Measurements from ENCODE around the gene KDM5B. TPM values are rescaled to one million over a fixed set of nuclear protein-coding genes. Genes with fewer than 3 reads are reported as not detected.

KDM5B gene
- total and polyA plus RNA-seq, 9 of the 15 experiments (the other 6 are each of a cell fraction or from before 2014, with no cell fraction given): 15.4 to 90.6 (median 57.1) TPM

- TF ChIP-seq STAT6 (CRISPR knock-in tag; IDR thresholded peaks at IDR 0.05): no peak
Measured at GRCh38 chr1:202682477-202682876, 125.7 kb downstream of the KDM5B start (continued).

- ChIA-PET CTCF (ENCODE audit: low intra/inter-chr PET ratio) (no interaction called here), POLR2A (interaction anchor here (0.6 to 2.2 kb wide), 7 partner anchors 10 to 436 kb away, joined by 3 to 11 read pairs (median 4); no protein-coding TSS in a partner anchor)
- Histone ChIP-seq H3K79me2 (ENCODE audit: control insufficient read depth, insufficient read depth, low read length) (no peaks in the 10 kb centered on the region), H3K4me2 (ENCODE audit: insufficient read depth, low read length) (no peak overlapping the region), H3K27ac (ENCODE audit: extremely low read depth, low read depth, low read length) (no peak overlapping the region), H3K4me1 (replicated peaks in 1 of 2; ENCODE audit: control insufficient read depth in 2 of 2, insufficient read depth in 2 of 2, low read length in 2 of 2) (no peaks in the 10 kb centered on the region), H3K4me3 (no peak overlapping the region), H3K9ac (ENCODE audit: insufficient read depth in 1 of 2, low read depth in 2 of 2, low read length in 2 of 2) (no peak overlapping the region), H3K36me3 (ENCODE audit: control insufficient read depth, insufficient read depth, low read length) (no peaks in the 10 kb centered on the region), H3K9me1 (ENCODE audit: control insufficient read depth, insufficient read depth, low read length) (no peaks in the 10 kb centered on the region), H3K9me3 (replicated peaks; ENCODE audit: control insufficient read depth, insufficient read depth, low read depth, low read length) (no peaks in the 10 kb centered on the region), H3K27me3 (ENCODE audit: control insufficient read depth in 2 of 2, insufficient read depth in 2 of 2, low read length in 2 of 2) (peaks cover 26 to 58% of the 10 kb centered on the region in 2 experiments), H4K20me1 (replicated peaks; ENCODE audit: control insufficient read depth, insufficient read depth, low read length) (no peaks in the 10 kb centered on the region), H2AFZ (ENCODE audit: low read depth, low read length) (no peak overlapping the region)
- intact Hi-C loops (cut with micrococcal nuclease) (no loop called here), in situ Hi-C loops (cut with MboI) (no loop called here)
- no peak for ATAC-seq
- BruUV-seq (replicated peaks): no TSS peak
- no peak for FAIRE-seq
- DNase-seq (ENCODE audit: extremely low read depth in 1 of 4, low spot score in 3 of 4): no peak
- 1% methylated on average over 11 of the region's 11 CpGs for WGBS (ENCODE audit: insufficient coverage, low coverage, missing lambda C conversion rate)
- TF ChIP-seq MXD1 (CRISPR knock-in tag; IDR thresholded peaks at IDR 0.05; ENCODE audit: borderline replicate concordance, poor library complexity, severe bottlenecking): no peak
- no peak for TF ChIP-seq NRF1 (conservative IDR thresholded peaks at IDR 0.05 in 1 of 2, IDR thresholded peaks at IDR 0.05 in 1 of 2)
- no peak for TF ChIP-seq MAFK (IDR thresholded peaks at IDR 0.05; ENCODE audit: low read length)
- TF ChIP-seq RB1 (IDR thresholded peaks at IDR 0.05; ENCODE audit: low read depth): no peak
- no peak for TF ChIP-seq MCM3 (IDR thresholded peaks at IDR 0.05)
- TF ChIP-seq HNRNPL (IDR thresholded peaks at IDR 0.05; ENCODE audit: low read depth, low read length): no peak
- TF ChIP-seq ZNF445 (CRISPR knock-in tag; IDR thresholded peaks at IDR 0.05; ENCODE audit: low read depth): no peak
- TF ChIP-seq TBP (optimal IDR thresholded peaks at IDR 0.05; ENCODE audit: low read depth, low read length): no peak
- TF ChIP-seq RBM39 (optimal IDR thresholded peaks at IDR 0.05; ENCODE audit: low read depth, low read length): no peak
- TF ChIP-seq ETV5 (CRISPR knock-in tag; IDR thresholded peaks at IDR 0.05; ENCODE audit: low read depth): no peak
- no peak for TF ChIP-seq SIN3B (IDR thresholded peaks at IDR 0.05; ENCODE audit: low read depth)
- TF ChIP-seq ZNF830 (CRISPR knock-in tag; IDR thresholded peaks at IDR 0.05): no peak
- no peak for TF ChIP-seq SUPT5H (IDR thresholded peaks at IDR 0.05)
- TF ChIP-seq KLF16 (IDR thresholded peaks at IDR 0.05): no peak
- TF ChIP-seq ZNF280A (IDR thresholded peaks at IDR 0.05; ENCODE audit: low read depth, partially characterized antibody): no peak
- TF ChIP-seq HMG20A (CRISPR knock-in tag; conservative IDR thresholded peaks at IDR 0.05): no peak
- TF ChIP-seq POLR3G (IDR thresholded peaks at IDR 0.05; ENCODE audit: extremely low read depth, insufficient read length, insufficient replicate concordance): no peak
- TF ChIP-seq GATA2 (CRISPR knock-in tag; IDR thresholded peaks at IDR 0.05): no peak
Measured at GRCh38 chr1:202681736-202682420, 126.3 kb downstream of the KDM5B start.

Measured in K562 (cell line).